HG03108 (cell line): ENCODE data around the gene DMD.

ENCODE experiments used
- ATAC-seq: cut with Tn5 transposase; IDR thresholded peaks from one replicate; pipeline ENCODE4 v1.9.1; 2021; ENCODE audit warnings: moderate library complexity; ENCODE audit not compliant: unreplicated experiment

The DMD gene

GRCh38 chrX:31796624-31797023, 1414.7 kb downstream of the DMD start:
- no peak for ATAC-seq

GRCh38 chrX:31747411-31747810, 1463.9 kb downstream of the DMD start:
- no peak for ATAC-seq

GRCh38 chrX:31743004-31743403, 1468.3 kb downstream of the DMD start:
- ATAC-seq, result no peak

GRCh38 chrX:31717474-31717873, 1493.9 kb downstream of the DMD start:
- ATAC-seq, result no peak

- no peak for ATAC-seq
Measured at GRCh38 chrX:31715675-31716074, 1495.7 kb downstream of the DMD start.

- no peak for ATAC-seq
Measured at GRCh38 chrX:31714797-31715196, 1496.6 kb downstream of the DMD start.

- no peak for ATAC-seq
Measured at GRCh38 chrX:31713120-31713519, 1498.2 kb downstream of the DMD start.

GRCh38 chrX:31711166-31711565, 1500.2 kb downstream of the DMD start:
- no peak for ATAC-seq

GRCh38 chrX:31708116-31708515, 1503.2 kb downstream of the DMD start:
- no peak for ATAC-seq

GRCh38 chrX:31706466-31706865, 1504.9 kb downstream of the DMD start:
- ATAC-seq, result no peak

GRCh38 chrX:31705816-31706215, 1505.5 kb downstream of the DMD start:
- no peak for ATAC-seq

- ATAC-seq, result no peak
Measured at GRCh38 chrX:31704938-31705337, 1506.4 kb downstream of the DMD start.

GRCh38 chrX:31702222-31702621, 1509.1 kb downstream of the DMD start:
- no peak for ATAC-seq

GRCh38 chrX:31697294-31697916, 1513.9 kb downstream of the DMD start:
- ATAC-seq, result no peak

GRCh38 chrX:31679861-31680260, 1531.5 kb downstream of the DMD start:
- no peak for ATAC-seq

GRCh38 chrX:31670245-31670644, 1541.1 kb downstream of the DMD start:
- no peak for ATAC-seq

- no peak for ATAC-seq
Measured at GRCh38 chrX:31665454-31665853, 1545.9 kb downstream of the DMD start.

- no peak for ATAC-seq
Measured at GRCh38 chrX:31663172-31663571, 1548.2 kb downstream of the DMD start.

GRCh38 chrX:31661280-31661810, 1550.0 kb downstream of the DMD start:
- ATAC-seq, result no peak

GRCh38 chrX:31658360-31658759, 1553.0 kb downstream of the DMD start:
- ATAC-seq, result no peak

GRCh38 chrX:31656013-31656412, 1555.3 kb downstream of the DMD start:
- no peak for ATAC-seq

GRCh38 chrX:31653422-31653821, 1557.9 kb downstream of the DMD start:
- ATAC-seq, result no peak

GRCh38 chrX:31652650-31653049, 1558.7 kb downstream of the DMD start:
- no peak for ATAC-seq
